Bone marrow (tissue), 2 donors: ENCODE data around the gene NTSR2.
A peak's percentile ranks its signal among the peaks of the same experiment; 100 is the strongest.

Source experiments
- DNase-seq, 2 donors: peaks; one replicate each; lab custom pipeline; 2025; lab: John Stamatoyannopoulos, UW

Gene NTSR2, protein sequence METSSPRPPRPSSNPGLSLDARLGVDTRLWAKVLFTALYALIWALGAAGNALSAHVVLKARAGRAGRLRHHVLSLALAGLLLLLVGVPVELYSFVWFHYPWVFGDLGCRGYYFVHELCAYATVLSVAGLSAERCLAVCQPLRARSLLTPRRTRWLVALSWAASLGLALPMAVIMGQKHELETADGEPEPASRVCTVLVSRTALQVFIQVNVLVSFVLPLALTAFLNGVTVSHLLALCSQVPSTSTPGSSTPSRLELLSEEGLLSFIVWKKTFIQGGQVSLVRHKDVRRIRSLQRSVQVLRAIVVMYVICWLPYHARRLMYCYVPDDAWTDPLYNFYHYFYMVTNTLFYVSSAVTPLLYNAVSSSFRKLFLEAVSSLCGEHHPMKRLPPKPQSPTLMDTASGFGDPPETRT

GRCh38 chr2:11669454-11670291, at the start of gene NTSR2:
NTSR2 (minus strand) TSS chr2:11670195; CDS start chr2:11670129, 66 bp downstream.
- no peak for DNase-seq

- DNase-seq: peak in 1 of 2 donors; percentile 76
Measured at GRCh38 chr2:11719230-11719977, 49.4 kb upstream of the NTSR2 start.

DNA sequence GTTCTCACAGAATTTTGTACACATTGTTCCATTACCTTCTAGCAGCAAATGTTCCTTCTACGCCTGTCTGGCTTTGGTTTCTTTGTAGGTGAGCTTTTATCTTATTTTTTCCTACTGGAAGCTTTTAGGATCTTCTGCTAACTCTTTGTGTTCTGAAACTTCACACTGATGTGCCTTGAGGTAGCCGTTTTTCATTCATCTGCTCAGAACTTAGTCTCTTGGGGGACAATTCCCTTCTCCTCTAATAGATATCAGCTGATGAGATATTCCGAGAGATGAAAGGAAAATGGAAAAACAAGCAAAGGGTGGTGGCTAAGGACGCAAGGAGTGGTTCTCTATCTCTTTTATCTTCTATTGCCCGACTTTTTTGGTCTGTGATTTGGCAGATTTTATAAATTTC, 48.6 kb upstream of the NTSR2 start:
- DNase-seq: no peak

DNA sequence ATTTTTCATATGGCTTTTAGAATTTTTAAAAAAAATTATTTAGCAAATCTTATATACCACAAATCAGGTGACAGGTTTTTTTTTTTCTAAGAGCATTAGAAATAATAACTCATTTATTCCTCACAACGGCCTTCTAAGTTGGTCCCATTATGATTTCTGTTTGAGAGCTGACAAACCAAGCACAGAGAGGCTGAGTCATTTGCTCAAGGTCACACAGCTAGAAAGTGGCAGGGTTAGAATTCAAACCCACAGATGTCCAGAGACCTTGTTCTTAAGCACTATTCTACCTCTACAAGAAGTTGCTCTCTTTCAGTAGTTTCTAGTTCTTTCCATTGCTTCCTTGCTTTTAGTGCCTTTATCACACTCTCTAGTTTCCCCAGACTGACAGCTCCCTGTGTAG, 47.6 kb upstream of the NTSR2 start:
- no peak for DNase-seq

DNA sequence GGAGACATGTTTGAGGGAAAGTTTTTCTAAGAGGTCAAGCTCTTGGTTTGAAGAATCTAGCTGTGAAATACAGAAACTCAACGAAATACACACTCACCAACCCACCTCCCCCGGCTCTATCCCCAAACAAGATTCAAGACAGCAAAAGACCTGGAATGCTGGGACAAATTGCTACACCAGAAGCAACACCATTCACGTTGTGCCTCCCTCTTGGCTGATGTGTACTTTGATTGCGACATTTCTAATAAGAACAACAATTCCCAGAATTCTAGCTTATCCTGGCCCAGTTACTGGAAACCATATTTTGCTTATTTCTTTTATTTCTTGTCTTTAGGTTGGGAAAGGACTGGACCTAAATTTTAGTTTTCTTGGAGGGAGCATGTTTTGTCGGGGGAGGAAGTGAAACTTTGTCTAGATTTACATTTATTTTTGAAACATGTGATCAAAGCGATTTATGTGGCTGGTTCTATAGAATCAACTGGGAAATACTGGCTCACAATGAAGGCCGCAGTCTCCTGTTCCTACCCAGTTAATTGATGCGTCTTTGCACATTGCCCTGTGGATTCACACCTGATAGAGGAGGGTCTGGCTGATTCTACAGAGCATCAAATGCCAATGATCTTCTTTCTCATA, 46.8 kb upstream of the NTSR2 start:
- DNase-seq: no peak

DNA sequence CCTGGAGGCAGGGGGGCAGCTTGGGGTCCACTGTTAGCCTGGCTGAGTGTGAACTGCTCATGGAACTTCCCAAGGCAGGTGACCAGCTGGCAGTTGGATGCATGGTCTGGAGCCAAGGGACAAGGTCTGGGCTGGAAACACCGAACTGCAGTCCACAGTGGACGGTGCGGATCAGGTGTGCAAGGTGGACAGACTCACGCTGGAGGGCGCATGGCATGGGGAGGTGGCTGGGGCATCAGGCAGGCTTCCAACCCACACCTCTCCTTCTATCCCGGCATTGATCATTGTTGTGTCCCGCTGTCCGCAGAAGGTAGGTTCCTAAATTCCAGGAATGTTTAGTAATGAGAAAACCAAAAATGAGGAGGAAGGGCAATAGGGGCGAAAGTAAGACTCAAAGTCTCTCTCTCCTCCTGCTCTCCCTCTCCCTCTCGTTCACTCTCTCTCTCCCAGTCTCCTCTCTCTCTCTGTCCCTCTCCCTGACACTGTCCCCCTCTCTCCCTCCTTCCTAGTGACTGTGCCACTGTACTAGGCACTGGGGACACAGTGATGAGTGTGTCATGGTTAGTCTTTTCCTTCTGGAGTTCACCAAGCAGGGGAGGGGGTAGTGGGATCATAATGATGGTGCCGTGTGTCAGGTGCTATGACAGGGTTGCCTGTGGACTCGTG, 46.1 kb upstream of the NTSR2 start:
- no peak for DNase-seq

DNA sequence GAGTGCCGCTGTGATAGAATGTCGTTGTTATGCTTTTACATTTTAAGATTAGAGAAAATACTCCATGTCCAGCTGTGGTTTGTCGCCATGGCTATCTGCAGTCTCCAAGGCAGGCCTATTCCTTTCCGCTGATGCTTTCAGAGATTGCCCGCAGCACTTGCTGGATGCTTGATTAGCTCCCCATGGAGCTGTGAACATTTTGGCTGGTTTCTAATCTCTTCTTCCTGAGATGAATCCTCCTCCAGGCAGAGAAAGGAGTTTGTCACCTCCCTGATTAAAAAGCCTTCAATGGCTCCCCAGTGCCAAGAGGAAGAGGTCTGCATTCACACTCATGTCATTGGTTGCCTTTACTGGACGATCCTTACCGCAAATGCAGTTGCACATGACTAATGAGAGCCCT, 43.8 kb upstream of the NTSR2 start:
- DNase-seq: no peak

DNA sequence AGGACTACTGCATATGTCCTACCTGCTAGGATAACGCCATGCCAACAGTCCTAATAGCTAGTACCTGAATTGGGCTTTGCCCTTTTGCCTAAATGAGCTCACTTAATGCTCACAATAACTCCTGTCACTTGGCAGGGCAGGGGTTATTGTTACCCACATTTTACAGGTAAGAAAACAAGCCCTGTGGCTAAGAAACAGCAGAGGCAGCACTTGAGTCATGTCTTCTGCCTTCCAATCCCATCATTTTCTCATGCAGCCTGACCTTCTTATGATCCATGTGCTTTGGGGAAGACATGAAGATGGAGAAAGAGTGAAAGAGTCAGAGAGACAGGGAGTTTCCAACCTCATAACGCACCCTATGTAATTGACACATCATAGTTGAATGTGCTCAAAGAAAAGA, 42.9 kb upstream of the NTSR2 start:
- no peak for DNase-seq

GRCh38 chr2:11711751-11712150, 41.8 kb upstream of the NTSR2 start:
- no peak for DNase-seq

DNA sequence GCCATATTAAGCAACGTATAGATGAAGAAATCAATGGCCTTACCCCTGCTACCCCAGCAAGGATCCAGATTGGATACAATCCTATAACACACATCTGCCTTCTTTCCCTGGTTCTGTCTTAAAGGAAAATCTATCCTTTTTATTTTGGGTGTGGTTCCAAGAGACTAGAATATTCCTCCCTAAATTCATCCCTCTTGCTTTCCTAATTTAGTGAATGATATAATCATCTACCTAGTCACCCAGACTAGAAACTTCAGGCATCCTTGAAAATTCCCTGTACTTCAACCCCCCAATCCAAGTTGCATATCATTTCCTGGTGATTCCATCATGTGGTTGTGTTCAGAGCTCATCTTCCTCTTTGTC, 41.3 kb upstream of the NTSR2 start:
- no peak for DNase-seq

- DNase-seq: no peak
Measured at GRCh38 chr2:11710632-11711353, 40.8 kb upstream of the NTSR2 start.

- no peak for DNase-seq
Measured at GRCh38 chr2:11710210-11710609, 40.2 kb upstream of the NTSR2 start.

GRCh38 chr2:11709293-11709692, 39.3 kb upstream of the NTSR2 start:
- no peak for DNase-seq

DNA sequence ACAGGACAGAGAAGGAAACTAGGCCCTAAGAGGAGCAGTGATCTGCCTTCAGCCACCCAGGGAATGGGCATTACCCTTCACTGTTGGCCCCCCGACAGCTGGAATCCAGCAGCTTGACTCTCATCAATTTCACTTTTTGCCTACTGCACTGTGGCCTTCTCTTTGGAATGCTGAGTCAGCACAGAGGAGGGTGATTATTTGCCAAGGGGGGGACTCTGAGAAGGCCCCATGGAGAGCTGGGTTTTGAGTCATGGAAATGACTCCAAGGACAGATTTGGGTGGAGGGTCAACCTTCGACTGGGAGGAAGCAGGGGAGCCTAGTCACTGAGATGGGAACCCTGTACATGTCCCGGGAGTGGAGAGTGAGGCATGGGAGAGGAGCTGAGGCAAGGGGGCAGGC, 38.1 kb upstream of the NTSR2 start:
- DNase-seq: no peak

- no peak for DNase-seq
Measured at GRCh38 chr2:11705711-11706110, 35.7 kb upstream of the NTSR2 start.

- DNase-seq: no peak
Measured at GRCh38 chr2:11705063-11705462, 35.1 kb upstream of the NTSR2 start.

DNA sequence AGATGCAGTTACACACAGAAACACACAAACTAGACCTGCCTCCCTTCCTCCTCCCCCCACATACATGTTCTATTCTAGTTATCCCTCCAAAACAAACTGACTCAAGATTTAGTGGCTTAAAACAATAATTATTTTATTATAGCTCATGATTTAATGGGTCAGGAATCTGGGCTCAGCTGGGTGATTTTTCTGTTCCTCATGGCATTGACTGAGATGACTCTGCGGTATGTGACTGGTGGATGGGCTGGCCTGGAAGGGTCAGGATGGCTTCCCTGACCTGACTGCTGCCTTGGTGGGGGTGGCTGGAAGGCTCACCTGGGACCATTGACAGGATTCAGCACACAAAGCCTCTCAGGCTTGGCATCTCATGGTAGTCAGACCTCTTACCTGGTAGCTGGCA, 33.7 kb upstream of the NTSR2 start:
- DNase-seq: no peak

GRCh38 chr2:11702946-11703345, 33.0 kb upstream of the NTSR2 start:
- DNase-seq: no peak

DNA sequence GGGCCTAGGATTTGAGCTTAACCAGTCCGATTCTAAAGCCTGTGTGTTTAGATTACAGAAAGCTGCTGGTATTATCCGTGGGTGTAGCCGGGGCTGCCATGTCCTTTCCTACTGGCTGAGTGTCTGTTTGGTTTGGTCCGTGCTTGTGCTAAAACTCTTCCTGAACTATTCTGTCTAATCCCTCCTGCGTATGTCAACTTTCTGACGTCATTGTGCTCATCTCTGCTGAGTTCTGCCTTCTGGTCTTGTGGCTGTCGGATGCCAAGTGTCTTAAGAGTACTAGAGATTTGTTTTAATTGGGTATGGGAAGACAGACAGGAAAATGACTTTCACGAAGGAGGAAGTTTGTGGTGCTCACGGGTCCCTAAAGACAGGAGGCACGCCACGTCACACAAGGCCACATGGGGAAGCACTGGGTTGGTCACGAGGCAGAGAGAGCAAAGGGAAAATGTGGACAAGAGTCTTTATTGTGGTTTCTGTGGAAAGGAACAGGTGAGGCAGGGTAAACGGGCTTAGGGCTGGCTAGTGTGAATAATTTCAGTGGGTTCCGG, 31.8 kb upstream of the NTSR2 start:
- peak; percentile 46 to 99 for DNase-seq

DNA sequence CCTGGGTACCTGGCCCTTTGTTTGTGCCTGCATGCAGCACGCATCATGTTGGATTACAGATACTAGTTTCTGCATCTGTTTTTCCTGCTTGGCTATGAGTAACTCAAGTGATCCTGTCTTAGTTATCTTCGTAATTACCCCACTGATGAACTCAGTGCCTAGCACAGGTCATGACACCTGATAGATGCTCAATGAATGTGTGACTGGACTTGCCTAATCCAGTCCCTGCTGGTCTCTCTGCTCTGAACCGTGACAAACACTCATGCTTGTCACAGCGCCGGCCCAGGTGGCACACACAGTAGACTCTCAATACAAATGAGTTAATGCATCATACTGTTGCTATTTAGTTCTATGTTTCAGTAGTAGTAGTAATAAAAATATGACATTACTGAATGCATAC, 31.2 kb upstream of the NTSR2 start:
- no peak for DNase-seq
